HepG2 (cell line): ENCODE results near the gene P2RX5. TPM values are rescaled to one million over a fixed set of nuclear protein-coding genes. Genes with fewer than 3 reads are reported as not detected.

Experiments used
- IRF1 ChIP-seq: sonication (generic); formaldehyde crosslinking; IDR thresholded peaks from 2 replicates; pipeline ENCODE4 v1.4.0; 2020; ENCODE audit warnings: low read depth, mild to moderate bottlenecking, missing genetic modification reagents
- JUNB ChIP-seq: sonication (generic); formaldehyde crosslinking; IDR thresholded peaks from 2 replicates; pipeline ENCODE4 v1.8.0; 2022; ENCODE audit warnings: missing genetic modification reagents, mild to moderate bottlenecking, borderline replicate concordance
- NR1H2 ChIP-seq: sonication (generic); formaldehyde crosslinking; IDR thresholded peaks from 2 replicates; pipeline ENCODE4 v1.8.1; 2022; ENCODE audit warnings: low read depth, missing genetic modification reagents, borderline replicate concordance
- PATZ1 ChIP-seq: sonication (generic); formaldehyde crosslinking; IDR thresholded peaks from 2 replicates; pipeline ENCODE4 v1.4.0; 2020; ENCODE audit warnings: missing genetic modification reagents
- SNRNP70 ChIP-seq: fragments of 200-400 bp; formaldehyde crosslinking; IDR thresholded peaks from 2 replicates; pipeline ENCODE4 v1.6.1; 2017; ENCODE audit warnings: mild to moderate bottlenecking, low read depth, low read length, moderate library complexity
- XBP1 ChIP-seq: sonication (generic); formaldehyde crosslinking; IDR thresholded peaks from 2 replicates; pipeline ENCODE4 v1.5.0; 2020; ENCODE audit warnings: missing genetic modification reagents
- ZFX ChIP-seq: sonication (generic); formaldehyde crosslinking; IDR thresholded peaks from 2 replicates; pipeline ENCODE4 v1.4.0; 2020; ENCODE audit warnings: mild to moderate bottlenecking, low read depth, missing genetic modification reagents, moderate library complexity
- ZNF232 ChIP-seq: sonication (generic); formaldehyde crosslinking; IDR thresholded peaks from 2 replicates; pipeline ENCODE4 v1.4.0; 2020; ENCODE audit warnings: missing genetic modification reagents, borderline replicate concordance
- ZNF580 ChIP-seq: IDR thresholded peaks from 2 replicates; pipeline ENCODE4 v1.6.1; 2016; ENCODE audit warnings: low read depth, borderline replicate concordance
- ZNF660 ChIP-seq: sonication (generic); formaldehyde crosslinking; IDR thresholded peaks from 2 replicates; pipeline ENCODE4 v1.5.1; 2020; ENCODE audit warnings: mild to moderate bottlenecking, low read depth, missing genetic modification reagents, borderline replicate concordance
- polyA plus RNA-seq, 8 experiments: library from polyadenylated mRNA; depleted of rRNA in 3 of 8; stranded (reverse) in 7 of 8; unstranded in 1 of 8; fragments of >200 nt; fragmentation: Illumina TruSeq in 4 of 8; extraction: Trizol in 4 of 8; gene quantifications; 2 replicates each; pipeline versions ENCODE4 v1.2.1 to v1.2.3, GENCODE V29; 2011 to 2016; ENCODE audit warnings: low read depth in 4 of 8, missing spikeins in 1 of 8, mixed read lengths in 1 of 8; ENCODE audit not compliant: insufficient read depth in 1 of 8
- total RNA-seq, 5 experiments: library from RNA; depleted of rRNA; stranded (reverse); fragments of >200 nt; fragmentation: Illumina TruSeq; extraction: Trizol; gene quantifications; 2 replicates each; pipeline ENCODE4 v1.2.3, GENCODE V29; 2016; ENCODE audit warnings: low read depth in 1 of 5
- TF ChIP-seq, protein P1 (sequence below): sonication (generic); formaldehyde crosslinking; IDR thresholded peaks from 2 replicates; pipeline ENCODE4 v1.4.0; 2020; ENCODE audit warnings: mild to moderate bottlenecking, missing genetic modification reagents, borderline replicate concordance

The P2RX5 gene
- total and polyA plus RNA-seq, 2 of the 13 experiments (the other 11 are each of a cell fraction or from before 2014, with no cell fraction given): 0.95 to 1.7 TPM

- TF ChIP-seq, protein P1, sequence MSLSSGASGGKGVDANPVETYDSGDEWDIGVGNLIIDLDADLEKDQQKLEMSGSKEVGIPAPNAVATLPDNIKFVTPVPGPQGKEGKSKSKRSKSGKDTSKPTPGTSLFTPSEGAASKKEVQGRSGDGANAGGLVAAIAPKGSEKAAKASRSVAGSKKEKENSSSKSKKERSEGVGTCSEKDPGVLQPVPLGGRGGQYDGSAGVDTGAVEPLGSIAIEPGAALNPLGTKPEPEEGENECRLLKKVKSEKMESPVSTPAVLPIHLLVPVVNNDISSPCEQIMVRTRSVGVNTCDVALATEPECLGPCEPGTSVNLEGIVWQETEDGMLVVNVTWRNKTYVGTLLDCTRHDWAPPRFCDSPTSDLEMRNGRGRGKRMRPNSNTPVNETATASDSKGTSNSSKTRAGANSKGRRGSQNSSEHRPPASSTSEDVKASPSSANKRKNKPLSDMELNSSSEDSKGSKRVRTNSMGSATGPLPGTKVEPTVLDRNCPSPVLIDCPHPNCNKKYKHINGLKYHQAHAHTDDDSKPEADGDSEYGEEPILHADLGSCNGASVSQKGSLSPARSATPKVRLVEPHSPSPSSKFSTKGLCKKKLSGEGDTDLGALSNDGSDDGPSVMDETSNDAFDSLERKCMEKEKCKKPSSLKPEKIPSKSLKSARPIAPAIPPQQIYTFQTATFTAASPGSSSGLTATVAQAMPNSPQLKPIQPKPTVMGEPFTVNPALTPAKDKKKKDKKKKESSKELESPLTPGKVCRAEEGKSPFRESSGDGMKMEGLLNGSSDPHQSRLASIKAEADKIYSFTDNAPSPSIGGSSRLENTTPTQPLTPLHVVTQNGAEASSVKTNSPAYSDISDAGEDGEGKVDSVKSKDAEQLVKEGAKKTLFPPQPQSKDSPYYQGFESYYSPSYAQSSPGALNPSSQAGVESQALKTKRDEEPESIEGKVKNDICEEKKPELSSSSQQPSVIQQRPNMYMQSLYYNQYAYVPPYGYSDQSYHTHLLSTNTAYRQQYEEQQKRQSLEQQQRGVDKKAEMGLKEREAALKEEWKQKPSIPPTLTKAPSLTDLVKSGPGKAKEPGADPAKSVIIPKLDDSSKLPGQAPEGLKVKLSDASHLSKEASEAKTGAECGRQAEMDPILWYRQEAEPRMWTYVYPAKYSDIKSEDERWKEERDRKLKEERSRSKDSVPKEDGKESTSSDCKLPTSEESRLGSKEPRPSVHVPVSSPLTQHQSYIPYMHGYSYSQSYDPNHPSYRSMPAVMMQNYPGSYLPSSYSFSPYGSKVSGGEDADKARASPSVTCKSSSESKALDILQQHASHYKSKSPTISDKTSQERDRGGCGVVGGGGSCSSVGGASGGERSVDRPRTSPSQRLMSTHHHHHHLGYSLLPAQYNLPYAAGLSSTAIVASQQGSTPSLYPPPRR (CRISPR knock-in tag): no peak
- TF ChIP-seq ZFX (CRISPR knock-in tag) (no peak), NR1H2 (CRISPR knock-in tag) (no peak), ZNF580 (CRISPR knock-in tag) (no peak), ZNF660 (no peak), IRF1 (no peak), SNRNP70 (no peak), PATZ1 (CRISPR knock-in tag) (no peak), XBP1 (no peak), ZNF232 (CRISPR knock-in tag) (no peak), JUNB (CRISPR knock-in tag) (no peak)
These were observed 49.1 kb upstream of the P2RX5 start (continued) for GRCh38 chr17:3745071-3745470.
